Heart right ventricle (tissue), 16 donors: ENCODE measurements around the gene PRRT1B. TPM values are rescaled to one million over a fixed set of nuclear protein-coding genes. Genes with fewer than 3 reads are reported as not detected.

Source experiments
- ATAC-seq, 8 donors: fragments of 200-7000 bp; cut with Tn5 transposase; one replicate each; pipeline ENCODE4 v1.9.1; 2020; ENCODE audit warnings: mild to moderate bottlenecking in 8 of 8, moderate library complexity in 8 of 8, moderate number of reproducible peaks in 1 of 8
- DNase-seq, 2 donors: peaks; one replicate each; pipeline ENCODE4 v3.0.0-alpha.2; 2020
- H3K27ac ChIP-seq, 10 donors: fragments of 200-600 bp; sonication (generic) in 2 of 10; one replicate each; pipeline versions ENCODE4 v1.5.0 to v1.8.0; 2020 to 2022; ENCODE audit warnings: mild to moderate bottlenecking in 3 of 10
- H3K27me3 ChIP-seq, 7 donors: fragments of 200-600 bp; one replicate each; pipeline ENCODE4 v1.8.0; 2021 to 2022; ENCODE audit warnings: mild to moderate bottlenecking in 2 of 7
- H3K36me3 ChIP-seq, 9 donors: fragments of 200-600 bp; sonication (generic) in 1 of 9; one replicate each; pipeline versions ENCODE4 v1.5.0 to v1.8.0; 2020 to 2022; ENCODE audit warnings: mild to moderate bottlenecking in 2 of 9
- H3K4me1 ChIP-seq, 9 donors: fragments of 200-600 bp; sonication (generic) in 1 of 9; one replicate each; pipeline versions ENCODE4 v1.5.0 to v1.8.0; 2020 to 2022; ENCODE audit warnings: mild to moderate bottlenecking in 4 of 9
- H3K4me3 ChIP-seq, 10 donors: fragments of 200-600 bp; sonication (generic) in 2 of 10; one replicate each; pipeline versions ENCODE4 v1.5.0 to v1.8.0; 2020 to 2022; ENCODE audit warnings: mild to moderate bottlenecking in 7 of 10, moderate library complexity in 2 of 10
- H3K9me3 ChIP-seq, 11 donors: fragments of 200-600 bp in 10 of 11; sonication (generic) in 2 of 11; one replicate each; pipeline versions ENCODE4 v1.5.0 to v1.8.0; 2013 to 2022; ENCODE audit warnings: mild to moderate bottlenecking in 2 of 11, control low read depth in 1 of 11, moderate library complexity in 1 of 11
- CTCF ChIP-seq, 9 donors: fragments of 200-600 bp; sonication (generic) in 2 of 9; IDR thresholded peaks; one replicate each; pipeline versions ENCODE4 v1.5.0 to v1.8.0; 2021 to 2022; ENCODE audit warnings: antibody characterized with exemption in 9 of 9, mild to moderate bottlenecking in 5 of 9, moderate library complexity in 1 of 9
- WGBS, 2 donors: extraction: QIAGEN DNeasy Blood & Tissue Kit; methylation state at CpG; one replicate each; pipeline ENCODE4 v1.1.7; 2013; ENCODE audit warnings: inconsistent platforms in 1 of 2; 5-methylcytosine and 5-hydroxymethylcytosine counted together
- intact Hi-C, 10 donors: fragments of 100-400 bp; cut with DNase I; formaldehyde crosslinking; loops; one replicate each; pipeline versions ENCODE4 v1.11.1 to v1.14.2; 2022
- polyA plus RNA-seq, 2 donors: library from polyadenylated mRNA; stranded (reverse); fragments of 200-250 nt; gene quantifications; one replicate each; pipeline ENCODE4 v1.2.3, GENCODE V29; 2013
- total RNA-seq, 10 donors: library from RNA; stranded (reverse); fragmentation: NEBNext Ultra II Directional in 3 of 10; extraction: Animal tissue kit (Norgen Biotek cat#: 25700) in 3 of 10; gene quantifications; one replicate each; pipeline versions ENCODE4 v1.2.1 to v1.2.4, GENCODE V29; 2021 to 2023
- donor health status: Arrhythmogenic right ventricular cardiomyopathy.
- donor health status: ischemic (EF 13 %, LVEDD 7.1; RV severe dilation, severe dysfunction).
- donor health status: healthy with polysubstance abuse.
- donor health status: DM: no; HTN: yes; CAD: no.
- donor health status: DM: no; HTN: no; CAD: no.
- donor health status: ischemic (EF 25% LVEDD 6.9; RV normal size, moderate dysfunction).
- donor health status: ischemic (EF 25% LVEDD 5.7; RV mildly dilated, moderate dysfunction).
- donor health status: healthy.
- donor health status: DM: yes; HTN: yes; CAD: no.
- donor health status: Ischemic cardiomyopathy.
- donor health status: ischemic (EF 35%, LVEDD 5.7; RV mildly dilated, moderate dysfunction).
- donor health status: nonischemic (EF 11% LVEDD 7.7; RV severe dilation, severe dysfunction).
- donor health status: DM: yes; HTN: yes; CAD: no.
- donor health status: PGD.
- donor health status: ischemic (EF 29% LVEDD 5.4; RV normal size, mild dysfunction).
- donor health status: nonischemic (EF 23%, LVEDD 6.1; RV moderate dilation, normal function).

PRRT1B gene
- total and polyA plus RNA-seq, 12 donors = not detected

GRCh38 chr9:131603711-131604439 lies 58.6 kb downstream of the PRRT1B start:
- WGBS, 2 donors = 78 to 79% methylated on average over 16 of the region's 16 CpGs
- Histone ChIP-seq H3K27ac (peak overlapping the region in 2 of 10 donors; percentile 26 to 30), H3K9me3 (no peaks in the 10 kb centered on the region), H3K36me3 (peaks cover 0 to 97% (median 31%) of the 10 kb centered on the region in 9 donors), H3K27me3 (no peaks in the 10 kb centered on the region), H3K4me3 (no peak overlapping the region), H3K4me1 (peaks cover 19 to 57% (median 39%) of the 10 kb centered on the region in 9 donors)
- DNase-seq = no peak
- peak in 2 of 8 donors; percentile 18 to 19 for ATAC-seq
- TF ChIP-seq CTCF (IDR thresholded peaks at IDR 0.05) = peak in 2 of 9 donors; percentile 7 to 13
- intact Hi-C loops = no loop called here

- H3K36me3 ChIP-seq = peaks cover 0 to 96% (median 19%) of the 10 kb centered on the region in 9 donors
- H3K27me3 ChIP-seq = no peaks in the 10 kb centered on the region
- 83 to 85% methylated on average over 9 of the region's 9 CpGs for WGBS, 2 donors
- no peak overlapping the region for H3K27ac ChIP-seq
- intact Hi-C loops = loop anchor here in 3 of 10 donors (5.0 kb wide), 2 partner anchors 131 to 136 kb away; partner anchors contain the start of gene RAPGEF1 (in 1 of the 3)
- H3K4me1 ChIP-seq = peaks cover 28 to 78% (median 60%) of the 10 kb centered on the region in 9 donors
- TF ChIP-seq CTCF (IDR thresholded peaks at IDR 0.05) = no peak
- ATAC-seq (no peak), DNase-seq (no peak)
- H3K9me3 ChIP-seq = no peaks in the 10 kb centered on the region
- no peak overlapping the region for H3K4me3 ChIP-seq
Observed at GRCh38 chr9:131605770-131606590, 60.7 kb downstream of the PRRT1B start.

- DNase-seq (no peak), ATAC-seq (no peak)
- H3K27me3 ChIP-seq = no peaks in the 10 kb centered on the region
- H3K9me3 ChIP-seq = no peaks in the 10 kb centered on the region
- H3K4me1 ChIP-seq = peaks cover 29 to 88% (median 69%) of the 10 kb centered on the region in 9 donors
- no peak overlapping the region for H3K4me3 ChIP-seq
- intact Hi-C loops = loop anchor here in 3 of 10 donors (5.0 kb wide), 2 partner anchors 130 to 135 kb away; partner anchors contain the start of gene RAPGEF1 (in 1 of the 3)
- no peak for TF ChIP-seq CTCF (IDR thresholded peaks at IDR 0.05)
- peak overlapping the region in 4 of 10 donors; percentile 75 to 93 (median 88) for H3K27ac ChIP-seq
- WGBS, 2 donors = 87 to 92% methylated on average over 13 of the region's 13 CpGs
- H3K36me3 ChIP-seq = peaks cover 0 to 93% (median 16%) of the 10 kb centered on the region in 9 donors
Observed at GRCh38 chr9:131606896-131607567, 61.7 kb downstream of the PRRT1B start.

- ATAC-seq (no peak), DNase-seq (no peak)
- Histone ChIP-seq H3K4me3 (no peak overlapping the region), H3K27ac (peak overlapping the region in 8 of 10 donors; percentile 75 to 93 (median 89)), H3K36me3 (peaks cover 0 to 93% (median 16%) of the 10 kb centered on the region in 9 donors), H3K27me3 (no peaks in the 10 kb centered on the region), H3K9me3 (no peaks in the 10 kb centered on the region), H3K4me1 (peaks cover 29 to 94% (median 73%) of the 10 kb centered on the region in 9 donors)
- 70 to 74% methylated on average over 8 of the region's 8 CpGs for WGBS, 2 donors
- no peak for TF ChIP-seq CTCF (IDR thresholded peaks at IDR 0.05)
- intact Hi-C loops = loop anchor here in 3 of 10 donors (5.0 kb wide), 2 partner anchors 130 to 135 kb away; partner anchors contain the start of gene RAPGEF1 (in 1 of the 3)
Observed at GRCh38 chr9:131607591-131607990, 62.3 kb downstream of the PRRT1B start.
